Esophagus squamous epithelium (tissue), 5 donors: ENCODE results near the gene POU6F2. TPM values are rescaled to one million over a fixed set of nuclear protein-coding genes. Genes with fewer than 3 reads are reported as not detected.
"Not testable (repeated sequence)": the region's sequence is repeated elsewhere in the genome, so short reads cannot be mapped to it uniquely, and the experiment has no call there.

Source experiments
- DNase-seq: peaks from one replicate; lab custom pipeline; 2025; lab: John Stamatoyannopoulos, UW
- H3K27ac ChIP-seq, 4 donors: fragments of 200-600 bp; sonication (generic); one replicate each; pipeline ENCODE4 v1.5.1; 2016 to 2019; ENCODE audit warnings: mild to moderate bottlenecking in 1 of 4
- H3K27me3 ChIP-seq, 4 donors: fragments of 200-600 bp; sonication (generic); 1 replicate in 3 of 4; 2 replicates in 1 of 4; pipeline versions ENCODE4 v1.5.1 to v1.6.0; 2017 to 2021; ENCODE audit warnings: antibody characterized with exemption in 1 of 4
- H3K36me3 ChIP-seq, 3 donors: fragments of 200-600 bp; sonication (generic); one replicate each; pipeline ENCODE4 v1.5.1; 2016 to 2019
- H3K4me1 ChIP-seq, 3 donors: fragments of 200-600 bp; sonication (generic); one replicate each; pipeline ENCODE4 v1.5.1; 2017 to 2019
- H3K4me3 ChIP-seq, 4 donors: fragments of 200-600 bp; sonication (generic); 1 replicate in 3 of 4; 2 replicates in 1 of 4; pipeline ENCODE4 v1.5.1; 2016 to 2019; ENCODE audit warnings: mild to moderate bottlenecking in 2 of 4, moderate library complexity in 1 of 4
- H3K9me3 ChIP-seq, 3 donors: fragments of 200-600 bp; sonication (generic); one replicate each; pipeline ENCODE4 v1.5.1; 2016 to 2019
- POLR2A ChIP-seq, 4 donors: fragments of 450-650 bp; IDR thresholded peaks; one replicate each; pipeline ENCODE4 v1.6.1; 2017; ENCODE audit warnings: antibody characterized with exemption in 4 of 4, mild to moderate bottlenecking in 4 of 4, moderate library complexity in 3 of 4
- WGBS, 2 donors: methylation state at CpG; one replicate each; pipeline ENCODE4 v1.1.5; 2018; 5-methylcytosine and 5-hydroxymethylcytosine counted together
- intact Hi-C: fragments of 100-400 bp; cut with DNase I; formaldehyde crosslinking; loops from one replicate; pipeline ENCODE4 v1.15.0; 2022
- total RNA-seq, 4 donors: library from RNA; depleted of rRNA; stranded (reverse); fragments of >200 nt; gene quantifications; one replicate each; pipeline ENCODE4 v1.1.0, GENCODE V29; 2016
- TF ChIP-seq, protein P1 (sequence below), 6 experiments: fragments of 450-650 bp in 4 of 6; fragments of 200-600 bp in 2 of 6; sonication (generic) in 2 of 6; IDR thresholded peaks; one replicate each; pipeline ENCODE4 v1.5.1; 2016 to 2019; ENCODE audit warnings: antibody characterized with exemption in 6 of 6, mild to moderate bottlenecking in 4 of 6, moderate library complexity in 4 of 6
- donor health status: DM: yes; HTN: yes; CAD: no.

The POU6F2 gene
- total RNA-seq, 4 donors from 2014 or later = 0.76 to 1.6 TPM; not detected in 2

DNA sequence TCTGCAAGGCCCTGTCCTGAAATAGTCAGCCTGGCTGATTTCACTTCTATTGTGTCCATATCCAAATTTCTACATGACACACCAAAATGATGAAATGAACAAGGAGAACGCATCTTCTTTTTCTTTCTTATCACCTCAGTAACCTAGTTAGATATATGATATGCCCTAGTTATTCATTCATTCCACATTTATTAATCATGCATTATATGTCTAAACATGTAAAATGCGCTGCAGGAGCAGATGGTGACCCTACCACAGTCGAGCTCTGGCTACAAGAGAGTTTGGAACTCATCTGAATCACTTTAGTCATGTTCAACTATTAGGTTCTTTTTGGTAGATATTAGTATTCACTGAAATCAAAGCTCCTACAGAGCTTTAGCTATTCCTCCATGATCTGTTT is 36.9 kb upstream of the POU6F2 start:
- DNase-seq = no peak
- Histone ChIP-seq H3K4me3 (no peak overlapping the region), H3K27ac (no peak overlapping the region), H3K4me1 (no peaks in the 10 kb centered on the region), H3K36me3 (no peaks in the 10 kb centered on the region), H3K27me3 (no peaks in the 10 kb centered on the region), H3K9me3 (no peaks in the 10 kb centered on the region)
- WGBS, 2 donors = 66 to 69% methylated on average over 3 of the region's 3 CpGs
- TF ChIP-seq POLR2A (IDR thresholded peaks at IDR 0.05) = no peak
- TF ChIP-seq, protein P1, sequence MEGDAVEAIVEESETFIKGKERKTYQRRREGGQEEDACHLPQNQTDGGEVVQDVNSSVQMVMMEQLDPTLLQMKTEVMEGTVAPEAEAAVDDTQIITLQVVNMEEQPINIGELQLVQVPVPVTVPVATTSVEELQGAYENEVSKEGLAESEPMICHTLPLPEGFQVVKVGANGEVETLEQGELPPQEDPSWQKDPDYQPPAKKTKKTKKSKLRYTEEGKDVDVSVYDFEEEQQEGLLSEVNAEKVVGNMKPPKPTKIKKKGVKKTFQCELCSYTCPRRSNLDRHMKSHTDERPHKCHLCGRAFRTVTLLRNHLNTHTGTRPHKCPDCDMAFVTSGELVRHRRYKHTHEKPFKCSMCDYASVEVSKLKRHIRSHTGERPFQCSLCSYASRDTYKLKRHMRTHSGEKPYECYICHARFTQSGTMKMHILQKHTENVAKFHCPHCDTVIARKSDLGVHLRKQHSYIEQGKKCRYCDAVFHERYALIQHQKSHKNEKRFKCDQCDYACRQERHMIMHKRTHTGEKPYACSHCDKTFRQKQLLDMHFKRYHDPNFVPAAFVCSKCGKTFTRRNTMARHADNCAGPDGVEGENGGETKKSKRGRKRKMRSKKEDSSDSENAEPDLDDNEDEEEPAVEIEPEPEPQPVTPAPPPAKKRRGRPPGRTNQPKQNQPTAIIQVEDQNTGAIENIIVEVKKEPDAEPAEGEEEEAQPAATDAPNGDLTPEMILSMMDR (IDR thresholded peaks at IDR 0.05) = no peak
- intact Hi-C loops = no loop called here

- WGBS, 2 donors = 67 to 83% methylated on average over 4 of the region's 4 CpGs
- Histone ChIP-seq H3K4me3 (no peak overlapping the region), H3K4me1 (no peaks in the 10 kb centered on the region), H3K9me3 (no peaks in the 10 kb centered on the region), H3K27me3 (no peaks in the 10 kb centered on the region), H3K27ac (no peak overlapping the region), H3K36me3 (no peaks in the 10 kb centered on the region)
- intact Hi-C loops = no loop called here
- TF ChIP-seq POLR2A (IDR thresholded peaks at IDR 0.05) = no peak
- TF ChIP-seq, protein P1 (IDR thresholded peaks at IDR 0.05) = no peak
- DNase-seq = no peak
Observed at GRCh38 chr7:38942431-38943051, 35.2 kb upstream of the POU6F2 start.

DNA sequence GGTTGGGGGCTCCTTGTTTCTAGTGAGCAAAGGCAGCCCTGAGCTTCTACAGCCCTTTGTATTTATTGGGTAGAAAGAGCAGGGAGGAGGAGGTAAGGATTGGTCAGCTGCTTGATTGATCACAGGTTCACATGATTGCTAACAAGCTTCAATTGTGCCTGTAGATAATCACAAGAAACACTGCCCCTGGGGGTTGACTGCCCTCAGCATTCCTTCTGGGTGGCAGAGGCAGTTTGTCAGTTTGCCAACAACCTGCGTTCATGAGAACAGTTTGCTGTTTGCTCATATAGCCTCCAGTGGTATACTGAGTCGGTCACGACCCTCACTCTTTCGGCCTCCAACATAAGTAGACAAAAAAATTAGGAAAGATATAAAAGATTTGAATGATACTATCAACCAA is 30.2 kb upstream of the POU6F2 start:
- H3K27me3 ChIP-seq, H3K27ac ChIP-seq, intact Hi-C loops, H3K9me3 ChIP-seq, H3K4me1 ChIP-seq, H3K4me3 ChIP-seq, DNase-seq, H3K36me3 ChIP-seq: not testable (repeated sequence)
- WGBS, 2 donors = 84 to 89% methylated on average over 4 of the region's 4 CpGs

DNA sequence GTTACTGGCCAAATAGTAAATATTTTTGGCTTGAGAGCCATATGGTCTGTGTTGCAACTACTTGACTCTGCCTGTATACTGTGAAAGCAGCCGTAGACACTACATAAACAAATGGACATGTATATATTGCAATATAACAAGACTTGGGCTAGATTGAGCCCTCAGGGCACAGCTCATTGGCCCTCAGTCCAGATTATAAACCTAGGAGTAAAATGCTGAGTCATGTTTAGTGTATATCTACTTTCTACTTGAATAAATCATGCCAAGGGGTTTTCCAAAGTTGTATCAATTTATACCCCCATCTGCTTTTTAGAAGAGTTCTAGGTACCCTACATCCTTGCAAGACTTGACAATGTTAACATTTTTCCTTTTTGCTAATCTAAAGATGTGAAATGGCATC is 27.4 kb upstream of the POU6F2 start:
- TF ChIP-seq, protein P1 (IDR thresholded peaks at IDR 0.05) = no peak
- TF ChIP-seq POLR2A (IDR thresholded peaks at IDR 0.05) = no peak
- no peaks in the 10 kb centered on the region for H3K9me3 ChIP-seq
- intact Hi-C loops = no loop called here
- DNase-seq = no peak
- no peaks in the 10 kb centered on the region for H3K27me3 ChIP-seq
- H3K4me1 ChIP-seq = no peaks in the 10 kb centered on the region
- no peaks in the 10 kb centered on the region for H3K36me3 ChIP-seq
- no peak overlapping the region for H3K27ac ChIP-seq
- no peak overlapping the region for H3K4me3 ChIP-seq
- 10 to 28% methylated on average over 1 of the region's 1 CpG for WGBS, 2 donors

GRCh38 chr7:38951213-38951612 is 26.5 kb upstream of the POU6F2 start:
- intact Hi-C loops = no loop called here
- DNase-seq = no peak
- Histone ChIP-seq H3K4me1 (no peaks in the 10 kb centered on the region), H3K4me3 (no peak overlapping the region), H3K9me3 (no peaks in the 10 kb centered on the region), H3K27me3 (no peaks in the 10 kb centered on the region), H3K36me3 (no peaks in the 10 kb centered on the region), H3K27ac (no peak overlapping the region)
- TF ChIP-seq, protein P1 (IDR thresholded peaks at IDR 0.05) = no peak
- no peak for TF ChIP-seq POLR2A (IDR thresholded peaks at IDR 0.05)
- 62 to 63% methylated on average over 6 of the region's 6 CpGs for WGBS, 2 donors

- intact Hi-C loops = no loop called here
- H3K4me3 ChIP-seq = no peak overlapping the region
Observed at GRCh38 chr7:38953227-38953626, 24.5 kb upstream of the POU6F2 start.

More at GRCh38 chr7:38953227-38953626, 24.5 kb upstream of the POU6F2 start:
- no peaks in the 10 kb centered on the region for H3K9me3 ChIP-seq
- TF ChIP-seq, protein P1 (IDR thresholded peaks at IDR 0.05) = no peak
- no peak for TF ChIP-seq POLR2A (IDR thresholded peaks at IDR 0.05)
- 95 to 96% methylated on average over 1 of the region's 1 CpG for WGBS, 2 donors
- DNase-seq = no peak
- no peaks in the 10 kb centered on the region for H3K36me3 ChIP-seq
- H3K27ac ChIP-seq = no peak overlapping the region
- H3K27me3 ChIP-seq = no peaks in the 10 kb centered on the region
- H3K4me1 ChIP-seq = no peaks in the 10 kb centered on the region
